Body of pancreas (tissue), 4 donors: ENCODE data around the gene CACNA2D4. TPM values are rescaled to one million over a fixed set of nuclear protein-coding genes. Genes with fewer than 3 reads are reported as not detected.

Experiments used
- ATAC-seq: fragments of 150-250 bp; one replicate; pipeline ENCODE4 v1.9.1; 2016
- DNase-seq, 4 donors: peaks; one replicate each; pipeline ENCODE4 v3.0.0-alpha.2; 2019
- H3K27ac ChIP-seq, 4 donors: fragments of 200-600 bp; sonication (generic); 1 replicate in 3 of 4; 2 replicates in 1 of 4; pipeline versions ENCODE4 v1.5.1 to v1.6.1; 2016 to 2019; ENCODE audit warnings: mild to moderate bottlenecking in 1 of 4, mixed read lengths in 1 of 4, moderate library complexity in 1 of 4
- H3K27me3 ChIP-seq, 2 donors: fragments of 200-600 bp; sonication (generic); one replicate each; pipeline ENCODE4 v1.6.0; 2016; ENCODE audit warnings: mild to moderate bottlenecking in 1 of 2
- H3K36me3 ChIP-seq, 2 donors: fragments of 200-600 bp; sonication (generic); replicated peaks in 1 of 2; 2 replicates each; pipeline ENCODE4 v1.5.1; 2016; ENCODE audit warnings: low read depth in 2 of 2; ENCODE audit not compliant: insufficient read depth in 1 of 2
- H3K4me1 ChIP-seq: fragments of 200-600 bp; sonication (generic); one replicate; pipeline ENCODE4 v1.6.0; 2016
- H3K4me3 ChIP-seq, 2 donors: fragments of 200-600 bp; sonication (generic); 1 replicate in 1 of 2; 2 replicates in 1 of 2; pipeline ENCODE4 v1.5.1; 2016 to 2019
- H3K9me3 ChIP-seq, 3 donors: fragments of 200-600 bp; sonication (generic); 1 replicate in 2 of 3; 2 replicates in 1 of 3; pipeline ENCODE4 v1.5.1; 2016
- CTCF ChIP-seq, 7 experiments: fragments of 450-650 bp in 4 of 7; fragments of 200-600 bp in 3 of 7; sonication (generic) in 3 of 7; IDR thresholded peaks; one replicate each; pipeline ENCODE4 v1.5.1; 2016 to 2019; ENCODE audit warnings: antibody characterized with exemption in 7 of 7
- POLR2A ChIP-seq, 3 donors: fragments of 450-650 bp; IDR thresholded peaks; one replicate each; pipeline ENCODE4 v1.6.1; 2016; ENCODE audit warnings: antibody characterized with exemption in 3 of 3, mild to moderate bottlenecking in 2 of 3
- WGBS, 2 donors: methylation state at CpG; one replicate each; pipeline ENCODE4 v1.1.5; 2017; 5-methylcytosine and 5-hydroxymethylcytosine counted together
- intact Hi-C: fragments of 100-400 bp; cut with DNase I; formaldehyde crosslinking; loops from one replicate; pipeline ENCODE4 v1.15.1; 2023
- total RNA-seq, 2 donors: library from RNA; depleted of rRNA; stranded (reverse); fragments of >200 nt; gene quantifications; one replicate each; pipeline ENCODE4 v1.1.0, GENCODE V29; 2016

CACNA2D4 gene
- total RNA-seq, 2 donors from 2014 or later: 3.6 TPM; not detected in 1

GRCh38 chr12:1882850-1883470, 35.5 kb downstream of the CACNA2D4 start:
- Histone ChIP-seq H3K27me3 (no peaks in the 10 kb centered on the region), H3K4me1 (no peaks in the 10 kb centered on the region), H3K4me3 (no peak overlapping the region), H3K36me3 (no peaks in the 10 kb centered on the region), H3K9me3 (no peaks in the 10 kb centered on the region), H3K27ac (no peak overlapping the region)
- no peak for TF ChIP-seq POLR2A (IDR thresholded peaks at IDR 0.05)
- no peak for TF ChIP-seq CTCF (IDR thresholded peaks at IDR 0.05)
- DNase-seq (no peak), ATAC-seq (no peak)
- WGBS, 2 donors: 83 to 87% methylated on average over 9 to 19 of the region's 19 CpGs
- intact Hi-C loops: no loop called here

GRCh38 chr12:1882405-1882804, 36.0 kb downstream of the CACNA2D4 start:
- no peaks in the 10 kb centered on the region for H3K9me3 ChIP-seq
- intact Hi-C loops: no loop called here
- DNase-seq: no peak
- TF ChIP-seq POLR2A (IDR thresholded peaks at IDR 0.05) (no peak), CTCF (IDR thresholded peaks at IDR 0.05) (no peak)
- no peaks in the 10 kb centered on the region for H3K4me1 ChIP-seq
- ATAC-seq: no peak
- WGBS, 2 donors: 59 to 70% methylated on average over 8 of the region's 8 CpGs
- H3K36me3 ChIP-seq: no peaks in the 10 kb centered on the region
- H3K4me3 ChIP-seq: no peak overlapping the region
- H3K27ac ChIP-seq: no peak overlapping the region
- H3K27me3 ChIP-seq: no peaks in the 10 kb centered on the region

- 44 to 49% methylated on average over 3 of the region's 3 CpGs for WGBS, 2 donors
Observed at GRCh38 chr12:1881936-1882335, 36.5 kb downstream of the CACNA2D4 start.

GRCh38 chr12:1881301-1881700, 37.2 kb downstream of the CACNA2D4 start:
- WGBS, 2 donors: 59 to 74% methylated on average over 8 of the region's 8 CpGs
- ATAC-seq: no peak
- intact Hi-C loops: no loop called here

More at GRCh38 chr12:1881936-1882335, 36.5 kb downstream of the CACNA2D4 start:
- TF ChIP-seq POLR2A (IDR thresholded peaks at IDR 0.05): no peak
- TF ChIP-seq CTCF (IDR thresholded peaks at IDR 0.05): no peak
- intact Hi-C loops: no loop called here
- no peak overlapping the region for H3K27ac ChIP-seq
- H3K4me1 ChIP-seq: no peaks in the 10 kb centered on the region
- no peaks in the 10 kb centered on the region for H3K9me3 ChIP-seq
- H3K4me3 ChIP-seq: no peak overlapping the region
- H3K27me3 ChIP-seq: no peaks in the 10 kb centered on the region
- no peaks in the 10 kb centered on the region for H3K36me3 ChIP-seq
- no peak for ATAC-seq
- no peak for DNase-seq

More at GRCh38 chr12:1881301-1881700, 37.2 kb downstream of the CACNA2D4 start:
- TF ChIP-seq POLR2A (IDR thresholded peaks at IDR 0.05) (no peak), CTCF (IDR thresholded peaks at IDR 0.05) (no peak)
- H3K36me3 ChIP-seq: no peaks in the 10 kb centered on the region
- DNase-seq: no peak
- H3K9me3 ChIP-seq: no peaks in the 10 kb centered on the region
- no peak overlapping the region for H3K27ac ChIP-seq
- no peaks in the 10 kb centered on the region for H3K4me1 ChIP-seq
- H3K27me3 ChIP-seq: no peaks in the 10 kb centered on the region
- no peak overlapping the region for H3K4me3 ChIP-seq
